ENCODE results near the gene EFCAB6.

Gene EFCAB6

GRCh38 chr22:43722444-43722843 is 89.7 kb downstream of the EFCAB6 start:
- Histone ChIP-seq H3K9ac (ENCODE audit: low read length) (no peak overlapping the region), H3K9me3 (ENCODE audit: low read length) (no peaks in the 10 kb centered on the region), H3K36me3 (ENCODE audit: insufficient read depth, low read length) (no peaks in the 10 kb centered on the region), H3K9me2 (ENCODE audit: low read depth, low read length) (no peaks in the 10 kb centered on the region), H2AFZ (ENCODE audit: low read length) (no peak overlapping the region), H3K4me2 (ENCODE audit: low read length) (no peak overlapping the region), H3K79me2 (ENCODE audit: insufficient read depth, low read length) (no peaks in the 10 kb centered on the region), H3F3A (ENCODE audit: insufficient read depth, low read length) (no peaks in the 10 kb centered on the region), H4K20me1 (ENCODE audit: insufficient read depth, low read length) (no peaks in the 10 kb centered on the region), H3K27ac (ENCODE audit: low read depth, low read length, poor library complexity, severe bottlenecking) (no peak overlapping the region), H3K4me1 (ENCODE audit: insufficient read depth, low read length, severe bottlenecking) (no peaks in the 10 kb centered on the region), H3K27me3 (ENCODE audit: insufficient read depth, low read length) (no peaks in the 10 kb centered on the region), H3K4me3 (ENCODE audit: low read depth, low read length, poor library complexity, severe bottlenecking) (no peak overlapping the region)
- no peak for TF ChIP-seq EZH2 (IDR thresholded peaks at IDR 0.05; ENCODE audit: borderline replicate concordance, low read length)
- TF ChIP-seq CTCF (IDR thresholded peaks at IDR 0.05; ENCODE audit: low read length) = no peak

- Histone ChIP-seq H3K79me2 (ENCODE audit: insufficient read depth, low read length) (no peaks in the 10 kb centered on the region), H3K27ac (ENCODE audit: low read depth, low read length, poor library complexity, severe bottlenecking) (no peak overlapping the region), H3F3A (ENCODE audit: insufficient read depth, low read length) (peaks cover 3% of the 10 kb centered on the region; the same call in 1 of the 2 replicates), H2AFZ (ENCODE audit: low read length) (no peak overlapping the region), H3K4me2 (ENCODE audit: low read length) (no peak overlapping the region), H3K27me3 (ENCODE audit: insufficient read depth, low read length) (no peaks in the 10 kb centered on the region), H3K9me3 (ENCODE audit: low read length) (no peaks in the 10 kb centered on the region), H4K20me1 (ENCODE audit: insufficient read depth, low read length) (no peaks in the 10 kb centered on the region), H3K4me3 (ENCODE audit: low read depth, low read length, poor library complexity, severe bottlenecking) (no peak overlapping the region), H3K9me2 (ENCODE audit: low read depth, low read length) (no peaks in the 10 kb centered on the region), H3K4me1 (ENCODE audit: insufficient read depth, low read length, severe bottlenecking) (no peaks in the 10 kb centered on the region), H3K9ac (ENCODE audit: low read length) (no peak overlapping the region), H3K36me3 (ENCODE audit: insufficient read depth, low read length) (no peaks in the 10 kb centered on the region)
- TF ChIP-seq CTCF (IDR thresholded peaks at IDR 0.05; ENCODE audit: low read length) (no peak), EZH2 (IDR thresholded peaks at IDR 0.05; ENCODE audit: borderline replicate concordance, low read length) (no peak)
Observed at GRCh38 chr22:43720716-43721115, 91.4 kb downstream of the EFCAB6 start.

GRCh38 chr22:43714104-43714503 is 98.0 kb downstream of the EFCAB6 start:
- no peak overlapping the region for H2AFZ ChIP-seq (ENCODE audit: low read length)
- H3K9me3 ChIP-seq (ENCODE audit: low read length) = no peaks in the 10 kb centered on the region
- H3K79me2 ChIP-seq (ENCODE audit: insufficient read depth, low read length) = no peaks in the 10 kb centered on the region
- no peak overlapping the region for H3K9ac ChIP-seq (ENCODE audit: low read length)
- no peaks in the 10 kb centered on the region for H4K20me1 ChIP-seq (ENCODE audit: insufficient read depth, low read length)
- no peak overlapping the region for H3K4me3 ChIP-seq (ENCODE audit: low read depth, low read length, poor library complexity, severe bottlenecking)
- H3K4me2 ChIP-seq (ENCODE audit: low read length) = no peak overlapping the region
- peaks cover 4% of the 10 kb centered on the region; the same call in 1 of the 2 replicates for H3F3A ChIP-seq (ENCODE audit: insufficient read depth, low read length)
- H3K4me1 ChIP-seq (ENCODE audit: insufficient read depth, low read length, severe bottlenecking) = no peaks in the 10 kb centered on the region
- H3K27ac ChIP-seq (ENCODE audit: low read depth, low read length, poor library complexity, severe bottlenecking) = no peak overlapping the region
- no peaks in the 10 kb centered on the region for H3K27me3 ChIP-seq (ENCODE audit: insufficient read depth, low read length)
- no peaks in the 10 kb centered on the region for H3K9me2 ChIP-seq (ENCODE audit: low read depth, low read length)
- TF ChIP-seq EZH2 (IDR thresholded peaks at IDR 0.05; ENCODE audit: borderline replicate concordance, low read length) (no peak), CTCF (IDR thresholded peaks at IDR 0.05; ENCODE audit: low read length) (no peak)
- H3K36me3 ChIP-seq (ENCODE audit: insufficient read depth, low read length) = no peaks in the 10 kb centered on the region
